Measurements from ENCODE around the gene FAM124A.
A peak's percentile ranks its signal among the peaks of the same experiment; 100 is the strongest.

FAM124A gene

GRCh38 chr13:51222037-51222685 is at the start of gene FAM124A:
TSS of gene FAM124A (plus strand) at chr13:51222398. CDS start at chr13:51222502, 104 bp downstream.
- DNase-seq: peak; percentile 85

- no peak for DNase-seq
These were observed 47.2 kb upstream of the FAM124A start for GRCh38 chr13:51175021-51175420.

- no peak for DNase-seq
These were observed 46.6 kb upstream of the FAM124A start for GRCh38 chr13:51175639-51176038.

GRCh38 chr13:51177188-51177587 is 45.0 kb upstream of the FAM124A start:
- DNase-seq: no peak

GRCh38 chr13:51178456-51179074 is 43.6 kb upstream of the FAM124A start:
- DNase-seq: no peak

- DNase-seq: no peak
These were observed 42.7 kb upstream of the FAM124A start for GRCh38 chr13:51179432-51179971.

- DNase-seq: no peak
These were observed 41.2 kb upstream of the FAM124A start for GRCh38 chr13:51180853-51181511.

GRCh38 chr13:51181786-51182383 is 40.3 kb upstream of the FAM124A start:
- no peak for DNase-seq

- DNase-seq: no peak
These were observed 30.5 kb upstream of the FAM124A start for GRCh38 chr13:51191743-51192142.

- no peak for DNase-seq
These were observed 29.9 kb upstream of the FAM124A start for GRCh38 chr13:51192348-51192747.

GRCh38 chr13:51193387-51193786 is 28.8 kb upstream of the FAM124A start:
- DNase-seq: no peak

- DNase-seq: no peak
These were observed 27.3 kb upstream of the FAM124A start for GRCh38 chr13:51194942-51195341.

- no peak for DNase-seq
These were observed 20.3 kb upstream of the FAM124A start for GRCh38 chr13:51201886-51202285.

GRCh38 chr13:51202477-51203046 is 19.6 kb upstream of the FAM124A start:
- DNase-seq: no peak

GRCh38 chr13:51206584-51206983 is 15.6 kb upstream of the FAM124A start:
- no peak for DNase-seq

- no peak for DNase-seq
These were observed 14.3 kb upstream of the FAM124A start for GRCh38 chr13:51207881-51208280.

GRCh38 chr13:51208716-51209115 is 13.5 kb upstream of the FAM124A start:
- no peak for DNase-seq

- DNase-seq: no peak
These were observed 10.3 kb upstream of the FAM124A start for GRCh38 chr13:51211910-51212309.

- DNase-seq: no peak
These were observed 9.4 kb upstream of the FAM124A start for GRCh38 chr13:51212758-51213157.

GRCh38 chr13:51213173-51213728 is 8.9 kb upstream of the FAM124A start:
- DNase-seq: no peak

GRCh38 chr13:51218626-51219025 is 3.6 kb upstream of the FAM124A start:
- no peak for DNase-seq

GRCh38 chr13:51220706-51221105 is 1.5 kb upstream of the FAM124A start:
- DNase-seq: no peak

GRCh38 chr13:51221108-51221507 is 1.1 kb upstream of the FAM124A start:
- DNase-seq: peak; percentile 11
